ENCODE data around the gene MAB21L1.

The MAB21L1 gene

GRCh38 chr13:35475960-35476943 is at the start of gene MAB21L1:
TSS of gene MAB21L1 (minus strand) at chr13:35476689. CDS start at chr13:35476138, 551 bp downstream.
- DNase-seq: peak; percentile 58

- DNase-seq: no peak
These were observed 47.7 kb upstream of the MAB21L1 start for GRCh38 chr13:35524171-35524570.

GRCh38 chr13:35518337-35518946 is 42.0 kb upstream of the MAB21L1 start:
- DNase-seq: no peak

- DNase-seq: no peak
These were observed 38.5 kb upstream of the MAB21L1 start for GRCh38 chr13:35514801-35515502.

- DNase-seq: no peak
These were observed 37.6 kb upstream of the MAB21L1 start for GRCh38 chr13:35514061-35514477.

- DNase-seq: no peak
These were observed 35.9 kb upstream of the MAB21L1 start for GRCh38 chr13:35512271-35512920.

- no peak for DNase-seq
These were observed 26.0 kb upstream of the MAB21L1 start for GRCh38 chr13:35502456-35502855.

- DNase-seq: no peak
These were observed 25.3 kb upstream of the MAB21L1 start for GRCh38 chr13:35501661-35502235.

- peak; percentile 13 for DNase-seq
These were observed 23.7 kb upstream of the MAB21L1 start for GRCh38 chr13:35500144-35500543.

GRCh38 chr13:35499676-35500075 is 23.2 kb upstream of the MAB21L1 start:
- DNase-seq: peak; percentile 39

GRCh38 chr13:35499196-35499662 is 22.7 kb upstream of the MAB21L1 start:
- DNase-seq: peak; percentile 79

GRCh38 chr13:35498231-35498630 is 21.7 kb upstream of the MAB21L1 start:
- no peak for DNase-seq

GRCh38 chr13:35496761-35497386 is 20.4 kb upstream of the MAB21L1 start:
- DNase-seq: no peak

GRCh38 chr13:35496006-35496405 is 19.5 kb upstream of the MAB21L1 start:
- no peak for DNase-seq

- DNase-seq: no peak
These were observed 12.6 kb upstream of the MAB21L1 start for GRCh38 chr13:35489050-35489449.

GRCh38 chr13:35485424-35485823 is 8.9 kb upstream of the MAB21L1 start:
- no peak for DNase-seq

- no peak for DNase-seq
These were observed 7.9 kb upstream of the MAB21L1 start for GRCh38 chr13:35484384-35484783.

GRCh38 chr13:35483761-35484160 is 7.3 kb upstream of the MAB21L1 start:
- DNase-seq: no peak

GRCh38 chr13:35482527-35482926 is 6.0 kb upstream of the MAB21L1 start:
- DNase-seq: no peak

GRCh38 chr13:35481777-35482176 is 5.3 kb upstream of the MAB21L1 start:
- DNase-seq: no peak

GRCh38 chr13:35480346-35480745 is 3.9 kb upstream of the MAB21L1 start:
- DNase-seq: no peak

- no peak for DNase-seq
These were observed 3.2 kb upstream of the MAB21L1 start for GRCh38 chr13:35479706-35480105.

Data from NCI-H2029 treated with DMSO at 0.1 percent for 48 hours (cell line).